WTC11 (cell line): ENCODE measurements around the gene OGG1. TPM values are rescaled to one million over a fixed set of nuclear protein-coding genes. Genes with fewer than 3 reads are reported as not detected.

Experiments
- ATAC-seq: fragments of 200-7000 bp; cut with Tn5 transposase; 2 replicates; pipeline ENCODE4 v1.10.0; 2021; ENCODE audit warnings: mild to moderate bottlenecking, moderate library complexity
- Bru-seq: library from RNA; stranded (reverse); fragments of 400-500 nt; gene quantifications from one replicate; lab custom pipeline; 2021; lab: Mats Ljungman, UMichigan
- CTCF ChIA-PET: fragments of 300-600 bp; sonication (Branson Sonifier 250); formaldehyde crosslinking; loops from one replicate; lab custom pipeline; 2021; ENCODE audit warnings: antibody characterized with exemption; lab: Charles Lee
- POLR2A ChIA-PET: fragments of 350-600 bp; sonication (Branson Sonifier 250); formaldehyde crosslinking; loops from one replicate; lab custom pipeline; 2021; ENCODE audit warnings: antibody characterized with exemption; lab: Charles Lee
- DNase-seq: peaks from one replicate; pipeline ENCODE4 v3.0.0; 2021; ENCODE audit warnings: low spot score
- H3K27ac Mint-ChIP-seq: 2 replicates; pipeline ENCODE4 v1.8.0; 2021; ENCODE audit warnings: mixed read lengths
- H3K27me3 Mint-ChIP-seq: 2 replicates; pipeline ENCODE4 v1.8.0; 2021; ENCODE audit warnings: low read depth, mild to moderate bottlenecking, moderate library complexity, mixed read lengths
- H3K36me3 Mint-ChIP-seq: 2 replicates; pipeline ENCODE4 v1.8.0; 2021; ENCODE audit warnings: mixed read lengths
- H3K4me1 Mint-ChIP-seq: 2 replicates; pipeline ENCODE4 v1.8.0; 2022; ENCODE audit warnings: mixed read lengths
- H3K4me3 Mint-ChIP-seq: 2 replicates; pipeline ENCODE4 v1.8.0; 2021; ENCODE audit warnings: mild to moderate bottlenecking, moderate library complexity, mixed read lengths
- H3K9me3 Mint-ChIP-seq: 2 replicates; pipeline ENCODE4 v1.8.0; 2021; ENCODE audit warnings: mixed read lengths
- ATF1 ChIP-seq: sonication (generic); formaldehyde crosslinking; IDR thresholded peaks from 2 replicates; pipeline ENCODE4 v1.8.1; 2023; ENCODE audit warnings: mild to moderate bottlenecking, moderate library complexity, missing genetic modification reagents
- ATF2 ChIP-seq: sonication (generic); formaldehyde crosslinking; IDR thresholded peaks from 2 replicates; pipeline ENCODE4 v1.8.1; 2022; ENCODE audit warnings: low read depth, missing genetic modification reagents, borderline replicate concordance
- CBFB ChIP-seq: sonication (generic); formaldehyde crosslinking; IDR thresholded peaks from 2 replicates; pipeline ENCODE4 v1.8.1; 2022; ENCODE audit warnings: mild to moderate bottlenecking, low read depth, missing genetic modification reagents
- CDX4 ChIP-seq: fragments of 250-450 bp; sonication (Bioruptor Pico); IDR thresholded peaks from 2 replicates; pipeline ENCODE4 v1.9.0; 2021; ENCODE audit warnings: moderate library complexity, mild to moderate bottlenecking, inconsistent platforms, borderline replicate concordance
- EMX1 ChIP-seq: fragments of 250-450 bp; sonication (Bioruptor Pico); IDR thresholded peaks from 2 replicates; pipeline ENCODE4 v1.8.0; 2021; ENCODE audit warnings: mild to moderate bottlenecking
- FOXP1 ChIP-seq: sonication (generic); formaldehyde crosslinking; IDR thresholded peaks from 2 replicates; pipeline ENCODE4 v1.8.0; 2022; ENCODE audit warnings: missing genetic modification reagents, mild to moderate bottlenecking, moderate library complexity, borderline replicate concordance
- FOXP4 ChIP-seq: sonication (generic); formaldehyde crosslinking; IDR thresholded peaks from 2 replicates; pipeline ENCODE4 v1.8.0; 2022; ENCODE audit warnings: mild to moderate bottlenecking, missing genetic modification reagents
- IRF2 ChIP-seq: sonication (generic); formaldehyde crosslinking; IDR thresholded peaks from 2 replicates; pipeline ENCODE4 v1.8.0; 2022; ENCODE audit warnings: low read depth, missing genetic modification reagents, borderline replicate concordance
- JAZF1 ChIP-seq: fragments of 250-450 bp; sonication (Bioruptor Pico); IDR thresholded peaks from 2 replicates; pipeline ENCODE4 v1.9.0; 2021; ENCODE audit warnings: moderate library complexity, mild to moderate bottlenecking, inconsistent platforms
- MAX ChIP-seq: sonication (generic); formaldehyde crosslinking; IDR thresholded peaks from 2 replicates; pipeline ENCODE4 v1.8.0; 2022; ENCODE audit warnings: mild to moderate bottlenecking, missing genetic modification reagents
- NR2C2 ChIP-seq: sonication (generic); formaldehyde crosslinking; IDR thresholded peaks from 2 replicates; pipeline ENCODE4 v1.8.0; 2022; ENCODE audit warnings: mild to moderate bottlenecking, missing genetic modification reagents
- PREB ChIP-seq: sonication (generic); formaldehyde crosslinking; IDR thresholded peaks from 2 replicates; pipeline ENCODE4 v1.8.1; 2022; ENCODE audit warnings: mild to moderate bottlenecking, missing genetic modification reagents, moderate library complexity, borderline replicate concordance
- PRRX2 ChIP-seq: fragments of 250-450 bp; sonication (Bioruptor Pico); IDR thresholded peaks from 2 replicates; pipeline ENCODE4 v1.8.0; 2021; ENCODE audit warnings: mild to moderate bottlenecking
- USF1 ChIP-seq: sonication (generic); formaldehyde crosslinking; IDR thresholded peaks from 2 replicates; pipeline ENCODE4 v1.8.0; 2022; ENCODE audit warnings: mild to moderate bottlenecking, missing genetic modification reagents
- ZBTB43 ChIP-seq: sonication (generic); formaldehyde crosslinking; IDR thresholded peaks from 2 replicates; pipeline ENCODE4 v1.8.1; 2023; ENCODE audit warnings: mild to moderate bottlenecking, missing genetic modification reagents
- ZNF219 ChIP-seq: sonication (generic); formaldehyde crosslinking; IDR thresholded peaks from 2 replicates; pipeline ENCODE4 v1.8.0; 2023; ENCODE audit warnings: missing genetic modification reagents, mild to moderate bottlenecking, borderline replicate concordance
- ZNF281 ChIP-seq: sonication (generic); formaldehyde crosslinking; IDR thresholded peaks from 2 replicates; pipeline ENCODE4 v1.8.0; 2023; ENCODE audit warnings: mild to moderate bottlenecking, missing genetic modification reagents
- ZNF425 ChIP-seq: fragments of 250-450 bp; sonication (Bioruptor Pico); conservative IDR thresholded peaks from 2 replicates; pipeline ENCODE4 v1.9.0; 2021; ENCODE audit warnings: mild to moderate bottlenecking
- ZNF671 ChIP-seq: fragments of 250-450 bp; sonication (Bioruptor Pico); IDR thresholded peaks from 2 replicates; pipeline ENCODE4 v1.8.0; 2021; ENCODE audit warnings: mild to moderate bottlenecking
- long read RNA-seq, 3 experiments: library from RNA in 1 of 3; library from capped mRNA in 1 of 3; library from polyadenylated mRNA in 1 of 3; unstranded in 2 of 3; stranded (forward) in 1 of 3; transcript quantifications; one replicate each; pipeline ENCODE4 v2.0.0, GENCODE V29; 2021
- total RNA-seq: library from RNA; stranded (reverse); gene quantifications from 3 replicates; pipeline ENCODE4 v1.2.3, GENCODE V29; 2021

OGG1 gene
- total RNA-seq (23.6 to 27.3 TPM (median 26.7 TPM) in 3 replicates), Bru-seq, nascent RNA (percentile 70 among the genes with signal in this experiment)
- long read RNA-seq, experiment 1, transcript OGG1-205 (7 exons, 1,744 nt), result major isoform, 21 of 80 reads
- long read RNA-seq, experiment 1, transcript OGG1-203 (7 exons, 2,220 nt), result minor isoform, 15 of 80 reads
- long read RNA-seq, experiment 1, transcript OGG1-204 (6 exons, 1,815 nt), result minor isoform, 20 of 80 reads
- long read RNA-seq, experiment 1, transcript OGG1-201 (7 exons, 1,655 nt), result minor isoform, 5 of 80 reads
- long read RNA-seq, experiment 1, partial matches to known transcripts, result 4 of 80 reads
- long read RNA-seq, experiment 1, other reads (novel, unspliced or antisense), result 10 of 80 reads
- long read RNA-seq, experiment 2, full-length matches to known transcripts, result 17 of 34 reads
- long read RNA-seq, experiment 2, partial matches to known transcripts, result 3 of 34 reads
- long read RNA-seq, experiment 2, other reads (novel, unspliced or antisense), result 14 of 34 reads
- long read RNA-seq, experiment 3, transcript OGG1-205 (7 exons, 1,744 nt), result major isoform, 43 of 94 reads
- long read RNA-seq, experiment 3, transcript OGG1-201 (7 exons, 1,655 nt), result minor isoform, 6 of 94 reads
- long read RNA-seq, experiment 3, transcript OGG1-204 (6 exons, 1,815 nt), result minor isoform, 12 of 94 reads
- long read RNA-seq, experiment 3, partial matches to known transcripts, result 4 of 94 reads
- long read RNA-seq, experiment 3, other reads (novel, unspliced or antisense), result 19 of 94 reads

GRCh38 chr3:9749645-9750555 lies at the start of gene OGG1:
OGG1 (plus strand) TSS chr3:9749952; CDS start chr3:9750287, 335 bp downstream.
- POLR2A ChIA-PET, result interaction anchor here (1.0 to 2.2 kb wide), 8 partner anchors 14 to 43 kb away, joined by 3 to 14 read pairs (median 4); partner anchors contain the start of genes ARPC4, BRPF1, CAMK1 and TADA3
- TF ChIP-seq MAX (CRISPR knock-in tag) (peak; percentile 55; the same call in 1 of the 2 replicates), ATF1 (CRISPR knock-in tag) (no peak), PREB (no peak), FOXP4 (CRISPR knock-in tag) (peak; percentile 68; the same call in 1 of the 2 replicates), CBFB (no peak), FOXP1 (CRISPR knock-in tag) (0 out of 2 replicates have a peak, but pooled peaks have one; percentile 37), ZNF425 (CRISPR knock-in tag) (no peak), ZNF281 (no peak), ATF2 (no peak), ZNF219 (CRISPR knock-in tag) (no peak), IRF2 (no peak), CDX4 (CRISPR knock-in tag) (no peak), ZBTB43 (no peak), PRRX2 (CRISPR knock-in tag) (no peak), USF1 (CRISPR knock-in tag) (no peak), EMX1 (CRISPR knock-in tag) (no peak), NR2C2 (CRISPR knock-in tag) (no peak), ZNF671 (CRISPR knock-in tag) (no peak), JAZF1 (CRISPR knock-in tag) (no peak)

More at GRCh38 chr3:9749645-9750555, at the start of gene OGG1:
- H3K36me3 Mint-ChIP-seq, result peaks cover 45% of the 10 kb centered on the region
- no peaks in the 10 kb centered on the region for H3K9me3 Mint-ChIP-seq
- DNase-seq, result peak; percentile 96
- peaks cover 11% of the 10 kb centered on the region for H3K4me1 Mint-ChIP-seq
- H3K27me3 Mint-ChIP-seq, result no peaks in the 10 kb centered on the region
- ATAC-seq, result peak; percentile 96
- peak within 1 kb of the TSS; percentile 99 for H3K27ac Mint-ChIP-seq
- peak within 1 kb of the TSS; percentile 98 for H3K4me3 Mint-ChIP-seq
- CTCF ChIA-PET, result interaction anchor here (0.6 to 2.7 kb wide), 15 partner anchors 10 to 249 kb away, joined by 3 to 21 read pairs (median 4); partner anchors contain the start of genes ARPC4, BRPF1 and TADA3
